ENCODE measurements around the gene TMEM200A.
"Not testable (repeated sequence)": the region's sequence is repeated elsewhere in the genome, so short reads cannot be mapped to it uniquely, and the experiment has no call there.

TMEM200A gene

DNA sequence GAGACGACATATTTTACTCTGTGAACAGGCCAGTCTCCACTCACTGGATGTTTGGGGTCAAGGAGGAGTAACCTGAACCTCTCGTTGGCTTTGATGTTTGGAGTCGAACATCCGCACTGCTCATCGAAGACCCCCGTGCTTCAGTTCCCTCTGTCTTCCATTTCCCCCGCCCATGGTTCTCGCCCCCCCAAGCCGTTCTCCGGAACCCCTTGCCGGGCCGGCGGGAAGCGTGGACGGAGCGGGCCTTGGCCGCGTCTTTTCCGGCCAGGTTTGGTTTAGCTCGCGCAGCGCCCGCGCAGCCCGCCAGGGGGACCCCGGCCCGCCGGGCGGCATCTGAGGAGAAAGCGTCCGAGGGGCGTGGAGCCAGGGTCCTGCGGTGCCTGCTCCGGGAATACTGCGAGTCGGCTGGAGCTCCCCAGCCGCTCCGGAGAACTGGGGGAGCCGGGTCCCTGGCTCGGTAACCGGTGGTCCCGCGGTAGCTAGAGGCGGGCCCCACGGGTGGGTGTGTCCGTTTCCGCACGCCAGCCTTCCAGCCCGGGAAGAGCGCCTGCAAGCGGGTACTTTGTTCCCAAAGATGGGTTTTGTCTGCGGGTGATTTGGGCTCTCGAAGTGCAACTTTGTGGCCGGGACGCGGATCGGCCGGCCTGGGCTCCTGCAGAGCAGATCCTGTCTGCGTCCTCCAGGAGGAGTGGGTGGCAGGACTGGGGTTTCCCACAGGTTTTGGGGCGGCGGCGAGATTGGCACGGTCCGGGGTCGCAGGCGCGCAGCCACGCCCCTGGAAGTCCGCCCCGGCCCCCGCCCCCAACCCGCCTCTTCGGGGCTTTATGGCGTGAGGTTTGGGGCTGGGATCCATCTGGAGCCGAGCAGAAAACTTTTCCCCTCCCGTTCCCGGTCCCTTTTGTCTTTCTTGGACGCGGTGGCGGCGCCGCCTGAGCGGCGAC, at the start of gene TMEM200A:
TSS of gene TMEM200A (plus strand) at position 852 of the 941 bp plus-strand sequence. CDS start 74,406 bp downstream, outside the sequence.
- peak; percentile 86 for DNase-seq (ENCODE audit: low spot score)

- no peak for DNase-seq (ENCODE audit: low spot score)
Measured at GRCh38 chr6:130320908-130321307, 44.9 kb upstream of the TMEM200A start.

GRCh38 chr6:130322673-130323268, 43.0 kb upstream of the TMEM200A start:
- peak; percentile 37 for DNase-seq (ENCODE audit: low spot score)

DNA sequence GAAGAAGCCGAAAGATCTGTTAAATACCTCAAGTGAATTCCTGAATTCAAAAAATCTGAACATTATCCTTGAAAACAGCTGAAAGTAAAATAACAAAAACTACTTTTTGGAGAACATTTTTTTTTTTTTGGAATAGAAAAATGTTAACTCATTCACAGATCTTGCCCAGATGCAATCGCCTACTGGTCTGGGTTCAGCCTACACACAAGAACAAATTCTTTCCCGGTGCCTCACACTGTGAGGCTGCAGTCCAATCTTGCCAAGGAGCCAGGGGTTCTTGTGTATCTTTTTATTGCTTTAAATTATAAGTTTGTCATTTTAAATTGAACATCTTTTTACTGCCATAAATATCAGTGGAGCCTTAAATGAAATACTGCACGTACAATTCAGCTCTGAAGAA, 41.2 kb upstream of the TMEM200A start:
- no peak for DNase-seq (ENCODE audit: low spot score)

DNA sequence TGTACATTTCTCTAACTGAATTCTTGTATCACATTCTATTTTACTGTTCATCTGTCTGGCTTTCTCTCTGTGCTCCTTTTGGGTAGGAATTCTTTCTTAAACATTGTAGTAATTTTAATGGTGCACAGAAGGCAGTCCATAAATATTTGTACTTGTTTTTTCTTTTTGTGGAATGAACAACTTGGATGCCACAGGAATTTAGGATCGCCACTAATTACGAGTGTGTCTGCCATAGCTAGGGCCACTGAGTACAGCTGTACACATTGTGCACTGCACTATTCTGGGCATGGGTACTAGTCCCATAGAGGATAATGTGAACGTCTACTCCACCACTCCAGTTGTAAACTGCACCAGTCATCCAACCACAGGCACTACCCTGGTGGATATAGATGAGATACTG, 39.3 kb upstream of the TMEM200A start:
- DNase-seq (ENCODE audit: low spot score) = no peak

DNA sequence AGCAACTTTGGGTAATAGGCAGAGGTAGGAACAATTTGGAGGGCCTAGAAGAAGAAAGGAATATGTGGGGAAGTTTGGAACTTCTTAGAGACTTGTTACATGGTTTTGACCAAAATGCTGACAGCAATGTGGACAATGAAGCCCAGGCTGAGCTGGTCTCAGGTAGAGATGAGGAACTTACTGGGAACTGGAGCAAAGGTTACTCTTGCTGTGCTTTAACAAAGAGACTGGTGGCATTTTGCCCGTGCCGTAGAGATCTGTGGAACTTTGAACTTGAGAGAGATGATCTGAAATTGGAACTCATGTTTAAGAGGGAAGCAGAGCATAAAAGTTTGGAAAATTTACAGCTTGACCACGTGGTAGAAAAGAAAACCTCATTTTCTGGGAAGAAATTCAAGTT, 28.3 kb upstream of the TMEM200A start:
- no peak for DNase-seq (ENCODE audit: low spot score)

GRCh38 chr6:130346324-130346723, 19.5 kb upstream of the TMEM200A start:
- DNase-seq (ENCODE audit: low spot score) = not testable (repeated sequence)

DNA sequence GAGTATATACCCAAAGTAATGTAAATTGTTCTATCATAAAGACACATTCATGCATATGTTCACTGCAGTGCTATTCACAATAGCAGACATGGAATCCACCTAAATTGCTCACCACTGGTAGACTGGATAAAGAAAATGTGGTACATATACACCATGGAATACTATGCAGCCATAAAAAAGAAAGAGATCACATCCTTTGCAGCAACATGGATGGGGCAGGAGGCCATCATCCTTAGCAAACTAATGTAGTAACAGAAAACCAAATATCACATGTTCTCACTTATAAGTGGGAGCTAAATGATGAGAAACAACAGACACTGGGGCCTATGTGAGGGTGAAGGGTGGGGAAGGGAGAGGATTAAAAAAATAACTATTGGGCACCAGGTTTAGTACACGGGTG, 11.5 kb upstream of the TMEM200A start:
- DNase-seq (ENCODE audit: low spot score) = no peak

- no peak for DNase-seq (ENCODE audit: low spot score)
Measured at GRCh38 chr6:130355572-130355971, 10.2 kb upstream of the TMEM200A start.

- no peak for DNase-seq (ENCODE audit: low spot score)
Measured at GRCh38 chr6:130357436-130357835, 8.4 kb upstream of the TMEM200A start.

GRCh38 chr6:130359736-130360135, 6.1 kb upstream of the TMEM200A start:
- DNase-seq (ENCODE audit: low spot score) = no peak

- DNase-seq (ENCODE audit: low spot score) = peak; percentile 43
Measured at GRCh38 chr6:130362128-130362527, 3.7 kb upstream of the TMEM200A start.

GRCh38 chr6:130364224-130364780, 1.5 kb upstream of the TMEM200A start:
- no peak for DNase-seq (ENCODE audit: low spot score)

DNA sequence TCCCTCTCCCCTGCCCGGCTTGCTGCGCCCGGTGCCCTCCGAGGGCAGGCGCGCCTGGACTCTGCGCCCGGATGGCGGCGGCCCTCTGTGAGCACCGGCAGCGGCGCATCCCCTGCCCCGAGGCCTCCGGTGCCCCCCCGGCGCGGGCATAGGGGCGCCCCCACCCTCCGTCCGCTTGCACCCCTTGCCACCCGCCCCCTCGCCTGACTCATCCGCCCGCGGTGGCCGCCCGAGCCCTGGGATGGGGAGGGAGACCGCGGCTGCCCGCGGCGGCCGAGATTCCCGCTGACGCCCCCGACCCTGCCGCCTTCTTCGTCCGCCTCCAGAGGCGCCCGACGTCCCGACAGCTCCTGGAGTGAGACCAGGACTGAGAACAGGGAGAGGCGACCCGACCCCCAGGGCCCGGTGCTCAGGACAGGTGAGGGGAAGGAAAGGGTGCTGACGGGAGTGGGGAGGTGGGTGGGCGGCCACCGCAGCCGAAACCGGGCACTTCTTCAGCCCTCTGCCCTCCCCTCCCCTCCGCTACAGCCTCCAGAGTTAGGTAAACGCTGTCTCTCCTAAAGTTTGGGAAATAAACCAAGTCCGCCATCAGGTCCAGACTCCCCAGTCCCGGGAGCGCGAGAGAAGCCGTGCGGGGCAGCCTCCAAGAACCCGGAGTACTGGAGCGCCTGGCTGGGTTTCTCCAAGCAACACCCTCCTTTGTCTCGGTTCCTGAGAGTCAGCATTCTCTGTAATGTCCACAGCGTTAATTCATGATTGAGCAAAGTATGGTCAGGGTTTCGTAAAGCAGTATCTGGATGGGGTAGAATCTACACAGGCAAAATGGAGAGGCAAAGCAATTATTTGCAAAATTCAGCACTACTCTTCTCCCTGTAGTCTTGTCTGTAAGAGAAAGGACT, 539 bp downstream of the TMEM200A start:
- DNase-seq (ENCODE audit: low spot score) = no peak

DNA sequence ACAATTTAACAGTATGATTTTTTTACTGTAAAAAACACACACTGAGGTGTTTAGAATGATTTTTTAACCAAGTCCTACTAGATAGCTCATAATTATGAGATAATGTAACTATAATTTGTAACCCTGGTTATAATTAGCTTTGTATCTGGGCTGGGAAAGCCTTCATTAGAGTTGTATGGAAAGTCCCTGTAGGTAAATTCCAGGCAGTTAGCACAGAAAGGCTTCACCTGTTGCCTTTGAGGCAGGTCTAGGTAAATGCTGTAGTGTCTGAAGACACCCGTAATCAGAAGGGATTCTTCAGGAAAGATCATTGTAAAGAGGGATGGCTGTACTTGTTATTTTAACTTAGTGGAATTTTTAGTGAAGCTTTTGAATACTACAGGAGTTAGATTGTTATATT, 1.9 kb downstream of the TMEM200A start:
- no peak for DNase-seq (ENCODE audit: low spot score)

DNA sequence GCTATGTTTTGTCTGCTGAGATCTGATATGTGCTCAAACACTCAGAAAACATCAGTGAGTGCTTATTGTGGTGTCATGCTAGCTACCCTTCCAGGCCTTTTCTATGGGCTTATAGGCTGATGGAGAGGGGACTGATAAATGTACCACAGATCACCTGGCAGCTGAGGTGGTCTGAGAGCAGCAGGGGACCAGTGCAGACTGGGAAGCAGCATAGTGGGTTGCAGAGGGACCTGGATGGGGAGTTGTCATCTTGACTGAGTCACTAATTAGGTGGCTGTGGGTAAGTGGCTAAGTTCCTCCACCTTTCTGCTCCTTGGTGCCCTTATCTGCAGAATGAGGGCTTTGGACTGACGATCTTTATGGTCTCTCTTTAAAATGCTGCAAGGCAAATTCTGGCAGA, 2.8 kb downstream of the TMEM200A start:
- DNase-seq (ENCODE audit: low spot score) = no peak

DNA sequence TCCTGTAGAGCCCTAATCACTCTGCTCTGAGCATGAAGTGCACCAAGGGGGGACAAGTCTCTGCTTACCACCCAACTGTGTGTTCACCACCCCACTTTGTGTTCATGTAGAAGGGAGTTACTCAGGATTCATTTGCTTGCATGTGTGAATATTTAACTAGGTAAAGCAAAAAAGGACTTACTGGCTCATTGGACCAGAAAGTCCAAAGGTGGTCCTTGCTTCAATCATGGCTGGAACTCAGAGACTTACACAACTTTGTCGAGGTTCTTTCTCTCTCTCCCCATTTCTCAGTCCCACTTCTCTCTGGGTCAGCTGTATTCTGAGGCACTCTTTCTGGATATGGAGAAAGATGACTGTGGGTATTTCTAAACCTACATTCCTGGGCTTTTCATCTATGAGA, 4.0 kb downstream of the TMEM200A start:
- DNase-seq (ENCODE audit: low spot score) = no peak

DNA sequence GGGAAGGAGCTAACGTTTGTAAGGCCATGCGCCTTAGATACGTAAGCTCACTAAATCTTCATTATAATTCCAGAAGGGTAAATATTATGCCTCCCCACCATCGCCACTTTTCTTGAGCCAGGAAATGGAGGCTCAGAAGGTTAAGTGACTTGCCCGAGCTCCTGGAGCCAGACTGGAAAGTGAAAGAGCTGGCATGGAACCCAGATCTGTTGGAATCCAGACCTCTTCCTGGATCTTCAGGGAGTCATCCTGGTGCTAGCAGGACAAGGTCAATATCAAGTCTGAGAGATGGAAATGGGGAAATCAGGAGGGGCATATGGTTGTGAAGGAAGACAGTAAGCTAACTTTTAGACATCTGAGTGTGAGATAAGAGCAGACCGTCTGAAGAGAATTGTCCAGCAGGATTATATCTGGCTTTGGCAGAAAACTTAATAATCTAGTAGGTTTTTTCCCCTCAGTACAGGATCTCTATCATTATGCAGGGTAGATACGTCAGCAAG, 6.2 kb downstream of the TMEM200A start:
- DNase-seq (ENCODE audit: low spot score) = no peak

DNA sequence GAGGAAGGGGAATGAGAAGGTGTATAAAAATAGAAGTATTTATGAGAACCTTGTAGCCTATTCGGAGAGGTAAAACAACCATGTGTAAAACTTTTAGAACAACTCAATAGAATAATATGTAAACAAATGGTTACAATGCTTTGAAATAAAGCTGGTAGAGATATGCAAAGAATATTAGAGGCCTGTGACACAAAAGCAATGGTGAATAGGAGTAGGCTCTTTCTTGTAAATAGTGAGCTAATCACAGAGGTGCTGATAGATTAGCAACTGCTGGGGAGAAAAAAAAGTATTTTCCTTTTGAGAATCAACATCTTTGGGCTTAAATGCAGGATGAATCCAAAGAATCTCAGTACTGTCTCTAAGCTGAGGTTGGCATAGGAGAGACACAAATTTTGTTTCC, 7.0 kb downstream of the TMEM200A start:
- no peak for DNase-seq (ENCODE audit: low spot score)

- no peak for DNase-seq (ENCODE audit: low spot score)
Measured at GRCh38 chr6:130373992-130374391, 8.2 kb downstream of the TMEM200A start.

GRCh38 chr6:130376936-130377335, 11.1 kb downstream of the TMEM200A start:
- DNase-seq (ENCODE audit: low spot score) = no peak

DNA sequence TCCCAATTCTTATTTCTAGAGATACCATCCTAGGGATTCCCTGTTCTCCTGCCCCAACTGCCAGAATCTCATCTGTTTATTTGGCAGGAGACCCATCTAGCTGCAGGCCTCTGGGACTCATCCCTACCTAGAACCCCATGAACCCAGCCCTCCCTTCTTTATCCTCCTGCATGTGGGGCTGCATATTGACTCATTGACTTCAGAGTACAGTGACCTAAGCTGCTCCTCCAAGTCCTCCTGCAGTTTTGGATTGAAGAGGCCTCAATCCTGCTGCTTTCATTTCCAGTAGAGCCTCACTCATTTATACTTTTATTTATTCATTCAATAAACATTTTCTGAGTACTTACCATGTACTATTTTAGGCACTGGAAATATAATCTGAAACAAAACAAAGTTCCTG, 11.6 kb downstream of the TMEM200A start:
- DNase-seq (ENCODE audit: low spot score) = no peak
